ENCODE data around the gene CYB561A3.

DNA sequence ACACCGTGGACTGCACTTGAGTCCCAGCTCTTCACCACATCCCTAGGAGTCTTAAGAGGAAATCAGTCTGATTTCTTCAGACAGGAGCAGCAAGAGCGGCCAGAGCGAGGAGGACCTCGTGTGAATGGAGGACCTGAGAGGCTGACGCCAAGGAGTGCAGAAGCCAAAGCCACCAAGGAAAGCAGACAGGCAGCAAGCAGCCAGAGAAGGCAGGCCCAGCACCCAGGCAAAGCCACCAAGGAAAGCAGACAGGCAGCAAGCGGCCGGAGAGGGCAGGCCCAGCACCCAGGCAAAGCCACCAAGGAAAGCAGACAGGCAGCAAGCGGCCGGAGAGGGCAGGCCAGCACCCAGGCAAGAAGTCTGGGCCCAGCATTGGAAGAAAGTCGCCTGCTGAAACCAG, 11.8 kb downstream of the CYB561A3 start:
- TF ChIP-seq POLR2A (IDR thresholded peaks at IDR 0.05) (no peak), CTCF (IDR thresholded peaks at IDR 0.05) (no peak)

All from stomach (tissue), 4 donors.